GM23338 (cell line): Measurements from ENCODE around the gene CD48. TPM values are rescaled to one million over a fixed set of nuclear protein-coding genes. Genes with fewer than 3 reads are reported as not detected.

Experiments used
- ATAC-seq: fragments of 200-7000 bp; cut with Tn5 transposase; 3 replicates; pipeline ENCODE4 v1.9.1; 2020
- DNase-seq: peaks from one replicate; pipeline ENCODE4 v3.0.0-alpha.2; 2015; ENCODE audit warnings: low spot score
- H2AFZ ChIP-seq: fragments of 200-600 bp; sonication (generic); 2 replicates; pipeline ENCODE4 v1.8.0; 2016; ENCODE audit warnings: antibody characterized with exemption, mild to moderate bottlenecking, moderate library complexity
- H3F3A ChIP-seq: fragments of 200-600 bp; sonication (generic); replicated peaks from 2 replicates; pipeline ENCODE4 v1.8.0; 2017; ENCODE audit warnings: antibody characterized with exemption, mixed run types, low read depth
- H3K27ac ChIP-seq: fragments of 200-600 bp; sonication (generic); 2 replicates; pipeline ENCODE4 v1.6.1; 2016; ENCODE audit warnings: low read depth
- H3K27me3 ChIP-seq: fragments of 200-600 bp; sonication (generic); 2 replicates; pipeline ENCODE4 v1.8.0; 2016; ENCODE audit warnings: mild to moderate bottlenecking, mixed run types, moderate library complexity; ENCODE audit not compliant: insufficient read depth
- H3K36me3 ChIP-seq: fragments of 200-600 bp; sonication (generic); 2 replicates; pipeline ENCODE4 v1.8.0; 2016; ENCODE audit warnings: mild to moderate bottlenecking; ENCODE audit not compliant: insufficient read depth
- H3K4me1 ChIP-seq: fragments of 200-600 bp; sonication (generic); 2 replicates; pipeline ENCODE4 v1.8.0; 2016; ENCODE audit warnings: mild to moderate bottlenecking, moderate library complexity; ENCODE audit not compliant: insufficient read depth
- H3K4me2 ChIP-seq: fragments of 200-600 bp; sonication (generic); 2 replicates; pipeline ENCODE4 v1.7.1; 2017; ENCODE audit warnings: mixed run types
- H3K4me3 ChIP-seq: fragments of 200-600 bp; sonication (generic); 2 replicates; pipeline ENCODE4 v1.6.1; 2016; ENCODE audit warnings: mixed run types
- H3K79me2 ChIP-seq: fragments of 200-600 bp; sonication (generic); replicated peaks from 2 replicates; pipeline ENCODE4 v1.8.0; 2017; ENCODE audit warnings: mild to moderate bottlenecking; ENCODE audit not compliant: insufficient read depth
- H3K9me2 ChIP-seq: fragments of 200-600 bp; sonication (generic); 2 replicates; pipeline ENCODE4 v1.8.0; 2017; ENCODE audit not compliant: insufficient read depth
- H4K20me1 ChIP-seq: fragments of 200-600 bp; sonication (generic); replicated peaks from 2 replicates; pipeline ENCODE4 v1.8.0; 2017; ENCODE audit warnings: mild to moderate bottlenecking; ENCODE audit not compliant: insufficient read depth
- H3K27ac Mint-ChIP-seq: 2 replicates; pipeline ENCODE4 v1.8.0; 2020; ENCODE audit warnings: inconsistent platforms, mild to moderate bottlenecking, moderate library complexity, mixed read lengths
- H3K27me3 Mint-ChIP-seq: 3 replicates; pipeline ENCODE4 v1.8.0; 2022; ENCODE audit warnings: low read depth, mild to moderate bottlenecking, moderate library complexity, mixed read lengths, inconsistent platforms; ENCODE audit not compliant: insufficient read depth, poor library complexity
- H3K36me3 Mint-ChIP-seq: 3 replicates; pipeline ENCODE4 v1.8.0; 2021; ENCODE audit warnings: low read depth, mild to moderate bottlenecking, inconsistent platforms, moderate library complexity, mixed read lengths
- H3K4me1 Mint-ChIP-seq: 3 replicates; pipeline ENCODE4 v1.8.0; 2020; ENCODE audit warnings: mild to moderate bottlenecking, inconsistent platforms, mixed read lengths
- H3K4me3 Mint-ChIP-seq: 3 replicates; pipeline ENCODE4 v1.8.0; 2021; ENCODE audit warnings: moderate library complexity, mild to moderate bottlenecking, inconsistent platforms, mixed read lengths
- H3K9me3 Mint-ChIP-seq: 3 replicates; pipeline ENCODE4 v1.8.0; 2020; ENCODE audit warnings: moderate library complexity, mild to moderate bottlenecking, inconsistent platforms, mixed read lengths
- CREB1 ChIP-seq: fragments of 250-450 bp; sonication (Bioruptor Pico); IDR thresholded peaks from 2 replicates; pipeline ENCODE4 v1.5.0; 2020; ENCODE audit warnings: low read depth, mild to moderate bottlenecking, moderate library complexity
- CTCF ChIP-seq, 2 experiments: fragments of 200-600 bp in 1 of 2; sonication (generic) in 1 of 2; conservative IDR thresholded peaks; 2 replicates each; pipeline versions ENCODE4 v1.5.1 to v1.6.1; 2016 to 2017; ENCODE audit warnings: antibody characterized with exemption in 2 of 2, low read depth in 2 of 2, mild to moderate bottlenecking in 2 of 2, moderate library complexity in 1 of 2
- ETS1 ChIP-seq: IDR thresholded peaks from 2 replicates; pipeline ENCODE4 v1.6.1; 2016; ENCODE audit warnings: antibody characterized with exemption
- EZH2 ChIP-seq: fragments of 200-600 bp; sonication (generic); IDR thresholded peaks from one replicate; pipeline ENCODE4 v1.8.0; 2017; ENCODE audit warnings: antibody characterized with exemption, mild to moderate bottlenecking, low read depth; ENCODE audit not compliant: unreplicated experiment
- EZH2phosphoT487 ChIP-seq: fragments of 200-600 bp; sonication (generic); IDR thresholded peaks from one replicate; pipeline ENCODE4 v1.8.1; 2018; ENCODE audit warnings: antibody characterized with exemption; ENCODE audit not compliant: unreplicated experiment
- JUNB ChIP-seq: IDR thresholded peaks from one replicate; pipeline ENCODE4 v1.6.1; 2016; ENCODE audit warnings: antibody characterized with exemption; ENCODE audit not compliant: unreplicated experiment
- NANOG ChIP-seq: IDR thresholded peaks from 2 replicates; pipeline ENCODE4 v1.6.1; 2016; ENCODE audit warnings: antibody characterized with exemption, borderline replicate concordance
- POLR2AphosphoS5 ChIP-seq: IDR thresholded peaks from 2 replicates; pipeline ENCODE4 v1.6.1; 2016; ENCODE audit warnings: antibody characterized with exemption, low read depth
- REST ChIP-seq: IDR thresholded peaks from one replicate; pipeline ENCODE4 v1.6.1; 2018; ENCODE audit warnings: antibody characterized with exemption; ENCODE audit not compliant: unreplicated experiment
- STAT1 ChIP-seq: IDR thresholded peaks from one replicate; pipeline ENCODE4 v1.6.1; 2016; ENCODE audit warnings: antibody characterized with exemption; ENCODE audit not compliant: unreplicated experiment
- ZNF114 ChIP-seq: fragments of 250-450 bp; sonication (Bioruptor Pico); IDR thresholded peaks from 2 replicates; pipeline ENCODE4 v1.5.0; 2020; ENCODE audit warnings: mild to moderate bottlenecking, moderate library complexity
- ZNF331 ChIP-seq: fragments of 250-450 bp; sonication (Bioruptor Pico); IDR thresholded peaks from 2 replicates; pipeline ENCODE4 v1.5.0; 2020; ENCODE audit warnings: low read depth, mild to moderate bottlenecking, moderate library complexity
- ZNF462 ChIP-seq: fragments of 250-450 bp; sonication (Bioruptor Pico); IDR thresholded peaks from 2 replicates; pipeline ENCODE4 v1.5.0; 2020; ENCODE audit warnings: mild to moderate bottlenecking, moderate library complexity
- polyA plus RNA-seq: library from polyadenylated mRNA; unstranded; fragments of >200 nt; fragmentation: Nextera tagmentation; extraction: Ambion mirVana; gene quantifications from 2 replicates; pipeline ENCODE4 v1.2.1, GENCODE V29; 2016
- total RNA-seq: library from RNA; depleted of rRNA; stranded (reverse); fragments of >200 nt; shearing (Covaris generic); gene quantifications from 2 replicates; pipeline ENCODE4 v1.2.3, GENCODE V29; 2014

The CD48 gene
- total and polyA plus RNA-seq, 2 experiments from 2014 or later = 0.34 to 0.45 TPM

- TF ChIP-seq EZH2phosphoT487 (no peak), ZNF114 (CRISPR knock-in tag) (no peak), STAT1 (no peak), NANOG (no peak), POLR2AphosphoS5 (no peak)
Measured at GRCh38 chr1:160680399-160680798, 31.2 kb downstream of the CD48 start (continued).

GRCh38 chr1:160679893-160680292 lies 31.7 kb downstream of the CD48 start:
- Histone ChIP-seq H3K4me2 (no peak overlapping the region), H3K79me2 (no peaks in the 10 kb centered on the region), H3K36me3 (no peaks in the 10 kb centered on the region), H3K27me3 (no peaks in the 10 kb centered on the region), H2AFZ (no peak overlapping the region), H3K9me2 (no peaks in the 10 kb centered on the region), H3K4me3 (no peak overlapping the region), H3K27ac (no peak overlapping the region), H3K4me1 (peaks cover 6% of the 10 kb centered on the region; the same call in 1 of the 2 replicates), H4K20me1 (no peaks in the 10 kb centered on the region), H3F3A (no peaks in the 10 kb centered on the region)
- Mint-ChIP-seq H3K27me3 (peaks cover 8% of the 10 kb centered on the region), H3K4me3 (no peak overlapping the region), H3K27ac (no peak overlapping the region), H3K9me3 (no peaks in the 10 kb centered on the region), H3K4me1 (peaks cover 5% of the 10 kb centered on the region; the same call in 2 of the 3 replicates), H3K36me3 (no peaks in the 10 kb centered on the region)
- ATAC-seq = no peak
- TF ChIP-seq POLR2AphosphoS5 (no peak), CREB1 (CRISPR knock-in tag) (no peak), ZNF331 (no peak), REST (no peak), ZNF114 (CRISPR knock-in tag) (no peak), EZH2phosphoT487 (no peak), STAT1 (no peak), JUNB (no peak), CTCF (conservative IDR thresholded peaks at IDR 0.05; ENCODE audit: low read depth in 2 of 2) (no peak), EZH2 (no peak), ZNF462 (CRISPR knock-in tag) (no peak), NANOG (no peak), ETS1 (no peak)
- DNase-seq = no peak
